Naive thymus-derived CD4-positive, alpha-beta T cell (primary cell): ENCODE measurements around the gene KIF1B. TPM values are rescaled to one million over a fixed set of nuclear protein-coding genes. Genes with fewer than 3 reads are reported as not detected.

Source experiments
- ATAC-seq: fragments of 150-1000 bp; cut with Tn5 transposase; 2 replicates; pipeline ENCODE4 v1.10.0; 2021; ENCODE audit warnings: mild to moderate bottlenecking, moderate library complexity
- CTCF ChIA-PET: fragments of 350-600 bp; sonication (Branson Sonifier 250); formaldehyde crosslinking; loops from one replicate; lab custom pipeline; 2021; ENCODE audit warnings: antibody characterized with exemption; lab: Charles Lee
- POLR2A ChIA-PET: fragments of 350-600 bp; sonication (Branson Sonifier 250); formaldehyde crosslinking; loops from one replicate; lab custom pipeline; 2021; ENCODE audit warnings: antibody characterized with exemption, inconsistent platforms; lab: Charles Lee
- DNase-seq, 9 donors: peaks; one replicate each; pipeline versions ENCODE4 v3.0.0 to v3.0.0-alpha.2; 2020 to 2022; ENCODE audit warnings: mixed read lengths in 1 of 9
- H3K27ac ChIP-seq: one replicate; pipeline ENCODE4 v1.7.0; 2013; ENCODE audit warnings: mild to moderate bottlenecking, low read depth, low read length, moderate library complexity
- H3K27me3 ChIP-seq, 2 donors: one replicate each; pipeline ENCODE4 v1.7.0; 2013; ENCODE audit warnings: low read length in 2 of 2, mild to moderate bottlenecking in 2 of 2, moderate library complexity in 2 of 2; ENCODE audit not compliant: control insufficient read depth in 2 of 2, insufficient read depth in 2 of 2
- H3K36me3 ChIP-seq, 3 experiments: 1 replicate in 2 of 3; 2 replicates in 1 of 3; pipeline ENCODE4 v1.7.0; 2013; ENCODE audit warnings: low read length in 3 of 3, mild to moderate bottlenecking in 3 of 3, moderate library complexity in 1 of 3; ENCODE audit not compliant: insufficient read depth in 3 of 3, control insufficient read depth in 2 of 3
- H3K4me1 ChIP-seq, 2 donors: one replicate each; pipeline ENCODE4 v1.7.0; 2013; ENCODE audit warnings: low read length in 2 of 2, mild to moderate bottlenecking in 2 of 2, moderate library complexity in 1 of 2; ENCODE audit not compliant: control insufficient read depth in 2 of 2, insufficient read depth in 2 of 2
- H3K4me3 ChIP-seq: 2 replicates; pipeline ENCODE4 v1.7.0; 2013; ENCODE audit warnings: mild to moderate bottlenecking, low read length
- H3K9me3 ChIP-seq, 3 experiments: 1 replicate in 2 of 3; 2 replicates in 1 of 3; pipeline ENCODE4 v1.7.0; 2013; ENCODE audit warnings: low read length in 3 of 3; ENCODE audit not compliant: control insufficient read depth in 2 of 3
- H3K27ac Mint-ChIP-seq, 9 donors: one replicate each; pipeline ENCODE4 v1.8.0; 2020 to 2022; ENCODE audit warnings: mixed read lengths in 9 of 9, mild to moderate bottlenecking in 8 of 9, moderate library complexity in 5 of 9, inconsistent platforms in 2 of 9
- H3K27me3 Mint-ChIP-seq, 5 donors: one replicate each; pipeline ENCODE4 v1.8.0; 2021 to 2022; ENCODE audit warnings: mixed read lengths in 5 of 5, mild to moderate bottlenecking in 1 of 5
- H3K36me3 Mint-ChIP-seq, 5 donors: one replicate each; pipeline ENCODE4 v1.8.0; 2020 to 2022; ENCODE audit warnings: mixed read lengths in 5 of 5, mild to moderate bottlenecking in 3 of 5, inconsistent platforms in 1 of 5
- H3K4me1 Mint-ChIP-seq, 7 donors: one replicate each; pipeline ENCODE4 v1.8.0; 2020 to 2022; ENCODE audit warnings: mixed read lengths in 7 of 7, mild to moderate bottlenecking in 3 of 7, inconsistent platforms in 1 of 7
- H3K4me3 Mint-ChIP-seq, 10 donors: one replicate each; pipeline ENCODE4 v1.8.0; 2020 to 2022; ENCODE audit warnings: mild to moderate bottlenecking in 10 of 10, mixed read lengths in 10 of 10, moderate library complexity in 6 of 10, inconsistent platforms in 2 of 10
- H3K9me3 Mint-ChIP-seq, 11 donors: one replicate each; pipeline ENCODE4 v1.8.0; 2020 to 2022; ENCODE audit warnings: mixed read lengths in 11 of 11, mild to moderate bottlenecking in 4 of 11, inconsistent platforms in 1 of 11, moderate library complexity in 1 of 11
- intact Hi-C, 2 donors: fragments of 100-400 bp; cut with micrococcal nuclease; formaldehyde crosslinking; loops; one replicate each; pipeline ENCODE4 v1.15.1; 2023
- polyA plus RNA-seq, 2 donors: library from polyadenylated mRNA; unstranded; fragments of 300-500 nt; fragmentation: Illumina TruSeq; gene quantifications; one replicate each; pipeline ENCODE4 v1.2.3, GENCODE V29; 2021
- total RNA-seq, 6 experiments: library from RNA in 5 of 6; stranded (reverse) in 5 of 6; gene quantifications; 1 replicate in 5 of 6; 2 replicates in 1 of 6; pipeline ENCODE4 v1.2.3 and lab custom pipeline; 2021 to 2026

Gene KIF1B
- total and polyA plus RNA-seq, 7 experiments from 2014 or later, result 1.8 to 21.6 (median 11.5) TPM

GRCh38 chr1:10308001-10308400 lies 97.6 kb downstream of the KIF1B start:
- peak; percentile 83 for ATAC-seq
- Histone ChIP-seq H3K27me3 (no peaks in the 10 kb centered on the region), H3K4me3 (no peak overlapping the region), H3K27ac (no peak overlapping the region), H3K9me3 (no peaks in the 10 kb centered on the region), H3K36me3 (peaks cover 0 to 11% (median 0%) of the 10 kb centered on the region in 3 experiments), H3K4me1 (peaks cover 0 to 8% of the 10 kb centered on the region in 2 donors)
- no peaks in the 10 kb centered on the region for H3K27me3 Mint-ChIP-seq
- peaks cover 0 to 3% (median 0%) of the 10 kb centered on the region in 11 donors for H3K9me3 Mint-ChIP-seq
- DNase-seq, result peak in 3 of 9 donors; percentile 1 to 11 (median 7)
- H3K4me3 Mint-ChIP-seq, result no peak overlapping the region
- intact Hi-C loops, result no loop called here
- CTCF ChIA-PET, result no interaction called here
- POLR2A ChIA-PET, result interaction anchor here (0.7 kb wide), 1 partner anchor 23 kb away, joined by 4 read pairs; no protein-coding TSS in a partner anchor
- H3K36me3 Mint-ChIP-seq, result peaks cover 6 to 34% (median 24%) of the 10 kb centered on the region in 5 donors
- H3K4me1 Mint-ChIP-seq, result peaks cover 0 to 15% (median 4%) of the 10 kb centered on the region in 7 donors
- peak overlapping the region in 6 of 9 donors; percentile 0 to 55 (median 20) for H3K27ac Mint-ChIP-seq

GRCh38 chr1:10309243-10310011 lies 99.1 kb downstream of the KIF1B start:
- POLR2A ChIA-PET, result no interaction called here
- H3K27ac Mint-ChIP-seq, result peak overlapping the region in 1 of 9 donors; percentile 11
- no peaks in the 10 kb centered on the region for H3K36me3 ChIP-seq

GRCh38 chr1:10316752-10317151 lies 106.4 kb downstream of the KIF1B start:
- ATAC-seq, result no peak
- CTCF ChIA-PET, result no interaction called here
- no peak overlapping the region for H3K27ac Mint-ChIP-seq

More at GRCh38 chr1:10309243-10310011, 99.1 kb downstream of the KIF1B start:
- Histone ChIP-seq H3K4me3 (no peak overlapping the region), H3K4me1 (peaks cover 0 to 8% of the 10 kb centered on the region in 2 donors), H3K27me3 (no peaks in the 10 kb centered on the region), H3K9me3 (no peaks in the 10 kb centered on the region), H3K27ac (no peak overlapping the region)
- Mint-ChIP-seq H3K36me3 (peaks cover 6 to 23% (median 14%) of the 10 kb centered on the region in 5 donors), H3K4me3 (peak overlapping the region in 1 of 10 donors; percentile 8), H3K27me3 (no peaks in the 10 kb centered on the region), H3K9me3 (peaks cover 0 to 3% (median 0%) of the 10 kb centered on the region in 11 donors), H3K4me1 (peaks cover 0 to 15% (median 4%) of the 10 kb centered on the region in 7 donors)
- ATAC-seq (no peak), DNase-seq (no peak)
- intact Hi-C loops, result no loop called here
- CTCF ChIA-PET, result no interaction called here

GRCh38 chr1:10319750-10320149 lies 109.4 kb downstream of the KIF1B start:
- no peak for DNase-seq
- H3K4me1 ChIP-seq, result no peaks in the 10 kb centered on the region
- H3K9me3 ChIP-seq, result no peaks in the 10 kb centered on the region
- H3K36me3 Mint-ChIP-seq, result peaks cover 0 to 20% (median 13%) of the 10 kb centered on the region in 5 donors
- peak overlapping the region in 1 of 9 donors; percentile 20 for H3K27ac Mint-ChIP-seq
- CTCF ChIA-PET, result no interaction called here
- intact Hi-C loops, result no loop called here
- H3K36me3 ChIP-seq, result peaks cover 0 to 3% (median 0%) of the 10 kb centered on the region in 3 experiments
- H3K27ac ChIP-seq, result no peak overlapping the region
- H3K9me3 Mint-ChIP-seq, result peaks cover 0 to 3% (median 0%) of the 10 kb centered on the region in 11 donors
- POLR2A ChIA-PET, result no interaction called here
- no peak overlapping the region for H3K4me3 ChIP-seq
- no peaks in the 10 kb centered on the region for H3K27me3 Mint-ChIP-seq
- no peaks in the 10 kb centered on the region for H3K27me3 ChIP-seq
- no peak overlapping the region for H3K4me3 Mint-ChIP-seq
- peaks cover 0 to 5% (median 0%) of the 10 kb centered on the region in 7 donors for H3K4me1 Mint-ChIP-seq
- no peak for ATAC-seq

More at GRCh38 chr1:10316752-10317151, 106.4 kb downstream of the KIF1B start:
- Histone ChIP-seq H3K4me1 (no peaks in the 10 kb centered on the region), H3K4me3 (no peak overlapping the region), H3K27ac (no peak overlapping the region), H3K27me3 (no peaks in the 10 kb centered on the region), H3K9me3 (no peaks in the 10 kb centered on the region), H3K36me3 (no peaks in the 10 kb centered on the region)
- H3K4me3 Mint-ChIP-seq, result no peak overlapping the region
- no peaks in the 10 kb centered on the region for H3K27me3 Mint-ChIP-seq
- peaks cover 0 to 2% (median 0%) of the 10 kb centered on the region in 7 donors for H3K4me1 Mint-ChIP-seq
- peaks cover 0 to 13% (median 9%) of the 10 kb centered on the region in 5 donors for H3K36me3 Mint-ChIP-seq
- intact Hi-C loops, result no loop called here
- no peak for DNase-seq
- H3K9me3 Mint-ChIP-seq, result peaks cover 0 to 3% (median 0%) of the 10 kb centered on the region in 11 donors
- POLR2A ChIA-PET, result no interaction called here

GRCh38 chr1:10320336-10320735 lies 110.0 kb downstream of the KIF1B start:
- ATAC-seq, result no peak
- H3K27ac Mint-ChIP-seq, result no peak overlapping the region
- POLR2A ChIA-PET, result no interaction called here

GRCh38 chr1:10322821-10323220 lies 112.5 kb downstream of the KIF1B start:
- Mint-ChIP-seq H3K4me3 (no peak overlapping the region), H3K27ac (no peak overlapping the region), H3K36me3 (peaks cover 6 to 36% (median 25%) of the 10 kb centered on the region in 5 donors), H3K9me3 (peaks cover 0 to 3% (median 0%) of the 10 kb centered on the region in 11 donors), H3K27me3 (no peaks in the 10 kb centered on the region), H3K4me1 (peaks cover 0 to 9% (median 0%) of the 10 kb centered on the region in 7 donors)
- CTCF ChIA-PET, result no interaction called here
- POLR2A ChIA-PET, result no interaction called here
- H3K36me3 ChIP-seq, result peaks cover 0 to 3% (median 0%) of the 10 kb centered on the region in 3 experiments
- DNase-seq (no peak), ATAC-seq (no peak)
- intact Hi-C loops, result no loop called here
- H3K9me3 ChIP-seq, result no peaks in the 10 kb centered on the region
- H3K4me3 ChIP-seq, result no peak overlapping the region
- no peaks in the 10 kb centered on the region for H3K4me1 ChIP-seq
- H3K27me3 ChIP-seq, result no peaks in the 10 kb centered on the region
- H3K27ac ChIP-seq, result no peak overlapping the region

More at GRCh38 chr1:10320336-10320735, 110.0 kb downstream of the KIF1B start:
- Mint-ChIP-seq H3K27me3 (no peaks in the 10 kb centered on the region), H3K4me1 (peaks cover 0 to 6% (median 0%) of the 10 kb centered on the region in 7 donors), H3K9me3 (peaks cover 0 to 3% (median 0%) of the 10 kb centered on the region in 11 donors), H3K36me3 (peaks cover 0 to 23% (median 19%) of the 10 kb centered on the region in 5 donors), H3K4me3 (no peak overlapping the region)
- Histone ChIP-seq H3K9me3 (no peaks in the 10 kb centered on the region), H3K36me3 (peaks cover 0 to 3% (median 0%) of the 10 kb centered on the region in 3 experiments), H3K4me3 (no peak overlapping the region), H3K27me3 (no peaks in the 10 kb centered on the region), H3K27ac (no peak overlapping the region), H3K4me1 (no peaks in the 10 kb centered on the region)
- DNase-seq, result no peak
- intact Hi-C loops, result no loop called here
- CTCF ChIA-PET, result no interaction called here
